ENCODE measurements around the gene CCDC127.
"Not testable (repeated sequence)": the region's sequence is repeated elsewhere in the genome, so short reads cannot be mapped to it uniquely, and the experiment has no call there.

Gene CCDC127

GRCh38 chr5:173392-174290, 44.3 kb downstream of the CCDC127 start:
- DNase-seq (ENCODE audit: low read depth, low spot score), result no peak

GRCh38 chr5:172841-173251, 45.1 kb downstream of the CCDC127 start:
- no peak for DNase-seq (ENCODE audit: low read depth, low spot score)

- DNase-seq (ENCODE audit: low read depth, low spot score), result no peak
Observed at GRCh38 chr5:172421-172820, 45.5 kb downstream of the CCDC127 start.

- no peak for DNase-seq (ENCODE audit: low read depth, low spot score)
Observed at GRCh38 chr5:171801-172331, 46.1 kb downstream of the CCDC127 start.

GRCh38 chr5:170971-171800, 46.8 kb downstream of the CCDC127 start:
- no peak for DNase-seq (ENCODE audit: low read depth, low spot score)

- no peak for DNase-seq (ENCODE audit: low read depth, low spot score)
Observed at GRCh38 chr5:169728-170094, 48.2 kb downstream of the CCDC127 start.

- DNase-seq (ENCODE audit: low read depth, low spot score), result no peak
Observed at GRCh38 chr5:169071-169727, 48.8 kb downstream of the CCDC127 start.

GRCh38 chr5:167982-168660, 49.8 kb downstream of the CCDC127 start:
- no peak for DNase-seq (ENCODE audit: low read depth, low spot score)

GRCh38 chr5:167511-167910, 50.4 kb downstream of the CCDC127 start:
- DNase-seq (ENCODE audit: low read depth, low spot score), result no peak

GRCh38 chr5:166441-167372, 51.2 kb downstream of the CCDC127 start:
- DNase-seq (ENCODE audit: low read depth, low spot score), result no peak

GRCh38 chr5:164783-165182, 53.2 kb downstream of the CCDC127 start:
- not testable (repeated sequence) for DNase-seq (ENCODE audit: low read depth, low spot score)

- DNase-seq (ENCODE audit: low read depth, low spot score), result no peak
Observed at GRCh38 chr5:164244-164643, 53.7 kb downstream of the CCDC127 start.

GRCh38 chr5:163841-164240, 54.1 kb downstream of the CCDC127 start:
- DNase-seq (ENCODE audit: low read depth, low spot score), result no peak

- DNase-seq (ENCODE audit: low read depth, low spot score), result no peak
Observed at GRCh38 chr5:163338-163620, 54.7 kb downstream of the CCDC127 start.

GRCh38 chr5:162565-163337, 55.2 kb downstream of the CCDC127 start:
- no peak for DNase-seq (ENCODE audit: low read depth, low spot score)

- no peak for DNase-seq (ENCODE audit: low read depth, low spot score)
Observed at GRCh38 chr5:162190-162564, 55.8 kb downstream of the CCDC127 start.

- no peak for DNase-seq (ENCODE audit: low read depth, low spot score)
Observed at GRCh38 chr5:161803-162110, 56.2 kb downstream of the CCDC127 start.

GRCh38 chr5:160921-161802, 56.8 kb downstream of the CCDC127 start:
- DNase-seq (ENCODE audit: low read depth, low spot score), result no peak

- DNase-seq (ENCODE audit: low read depth, low spot score), result no peak
Observed at GRCh38 chr5:160173-160510, 57.8 kb downstream of the CCDC127 start.

Measured in iPS DF 19.7 (cell line).